ENCODE data around the gene LIPE.

LIPE gene

GRCh38 chr19:42370068-42370520 lies 57.1 kb downstream of the LIPE start:
- peaks cover 35% of the 10 kb centered on the region for H3K4me1 ChIP-seq
- no peak for TF ChIP-seq Cebpa-rat (IDR thresholded peaks at IDR 0.05)
- H3K36me3 ChIP-seq, result peaks cover 33% of the 10 kb centered on the region
- no peaks in the 10 kb centered on the region for H3K27me3 ChIP-seq
- H3K9me3 ChIP-seq, result no peaks in the 10 kb centered on the region
- H3K4me3 ChIP-seq, result no peak overlapping the region
- H3K9ac ChIP-seq, result no peak overlapping the region
- no peaks in the 10 kb centered on the region for H4K20me1 ChIP-seq
- H3K4me2 ChIP-seq, result no peak overlapping the region; the same call in 1 of the 2 replicates
- H3K27ac ChIP-seq, result peak overlapping the region; percentile 9; the same call in 1 of the 2 replicates

GRCh38 chr19:42369433-42370067 lies 57.6 kb downstream of the LIPE start:
- TF ChIP-seq Cebpa-rat (IDR thresholded peaks at IDR 0.05), result no peak
- Histone ChIP-seq H3K4me1 (peaks cover 40% of the 10 kb centered on the region), H3K9ac (no peak overlapping the region), H3K27ac (no peak overlapping the region), H4K20me1 (no peaks in the 10 kb centered on the region), H3K27me3 (no peaks in the 10 kb centered on the region), H3K4me2 (no peak overlapping the region; the same call in 1 of the 2 replicates), H3K36me3 (peaks cover 28% of the 10 kb centered on the region), H3K4me3 (no peak overlapping the region), H3K9me3 (no peaks in the 10 kb centered on the region)

GRCh38 chr19:42368765-42369164 lies 58.4 kb downstream of the LIPE start:
- Histone ChIP-seq H3K4me1 (peaks cover 48% of the 10 kb centered on the region), H4K20me1 (no peaks in the 10 kb centered on the region), H3K4me2 (no peak overlapping the region), H3K4me3 (no peak overlapping the region), H3K9me3 (no peaks in the 10 kb centered on the region; the same call in 1 of the 2 replicates), H3K9ac (no peak overlapping the region), H3K27me3 (no peaks in the 10 kb centered on the region), H3K27ac (no peak overlapping the region), H3K36me3 (peaks cover 25% of the 10 kb centered on the region)
- TF ChIP-seq Cebpa-rat (IDR thresholded peaks at IDR 0.05), result no peak

GRCh38 chr19:42368360-42368759 lies 58.8 kb downstream of the LIPE start:
- no peak for TF ChIP-seq Cebpa-rat (IDR thresholded peaks at IDR 0.05)
- Histone ChIP-seq H3K4me2 (no peak overlapping the region), H3K9me3 (no peaks in the 10 kb centered on the region; the same call in 1 of the 2 replicates), H3K36me3 (peaks cover 25% of the 10 kb centered on the region), H4K20me1 (no peaks in the 10 kb centered on the region), H3K27ac (no peak overlapping the region), H3K9ac (no peak overlapping the region), H3K27me3 (no peaks in the 10 kb centered on the region), H3K4me3 (no peak overlapping the region), H3K4me1 (peaks cover 52% of the 10 kb centered on the region)

- H3K27ac ChIP-seq, result no peak overlapping the region
- H3K4me1 ChIP-seq, result peaks cover 56% of the 10 kb centered on the region
- no peaks in the 10 kb centered on the region for H3K27me3 ChIP-seq
- no peak overlapping the region for H3K9ac ChIP-seq
- no peaks in the 10 kb centered on the region; the same call in 1 of the 2 replicates for H3K9me3 ChIP-seq
- H4K20me1 ChIP-seq, result no peaks in the 10 kb centered on the region
- H3K4me2 ChIP-seq, result no peak overlapping the region
- peaks cover 25% of the 10 kb centered on the region for H3K36me3 ChIP-seq
- no peak for TF ChIP-seq Cebpa-rat (IDR thresholded peaks at IDR 0.05)
- no peak overlapping the region for H3K4me3 ChIP-seq
These were observed 59.3 kb downstream of the LIPE start for GRCh38 chr19:42367929-42368328.

- Histone ChIP-seq H3K27me3 (no peaks in the 10 kb centered on the region), H3K4me3 (no peak overlapping the region), H3K4me2 (peak overlapping the region; percentile 71), H3K4me1 (peaks cover 64% of the 10 kb centered on the region), H3K36me3 (peaks cover 30% of the 10 kb centered on the region), H3K9me3 (no peaks in the 10 kb centered on the region; the same call in 1 of the 2 replicates), H3K27ac (peak overlapping the region; percentile 59), H4K20me1 (no peaks in the 10 kb centered on the region), H3K9ac (peak overlapping the region; percentile 48)
- TF ChIP-seq Cebpa-rat (IDR thresholded peaks at IDR 0.05), result no peak
These were observed 60.5 kb downstream of the LIPE start for GRCh38 chr19:42366673-42367072.

GRCh38 chr19:42363614-42364346 lies 63.4 kb downstream of the LIPE start:
- Histone ChIP-seq H3K27me3 (no peaks in the 10 kb centered on the region), H3K4me2 (peak overlapping the region; percentile 71), H3K27ac (peak overlapping the region; percentile 83), H3K9ac (peak overlapping the region; percentile 26; the same call in 1 of the 2 replicates), H3K4me3 (peak overlapping the region; percentile 10; the same call in 1 of the 2 replicates), H3K4me1 (peaks cover 54% of the 10 kb centered on the region), H3K9me3 (no peaks in the 10 kb centered on the region; the same call in 1 of the 2 replicates), H4K20me1 (no peaks in the 10 kb centered on the region), H3K36me3 (peaks cover 21% of the 10 kb centered on the region)
- TF ChIP-seq Cebpa-rat (IDR thresholded peaks at IDR 0.05), result no peak

GRCh38 chr19:42362891-42363440 lies 64.2 kb downstream of the LIPE start:
- peak overlapping the region; percentile 83 for H3K27ac ChIP-seq
- H3K4me1 ChIP-seq, result peaks cover 54% of the 10 kb centered on the region
- peak overlapping the region; percentile 26 for H3K9ac ChIP-seq
- H3K9me3 ChIP-seq, result no peaks in the 10 kb centered on the region; the same call in 1 of the 2 replicates
- H3K36me3 ChIP-seq, result peaks cover 24% of the 10 kb centered on the region
- no peaks in the 10 kb centered on the region for H4K20me1 ChIP-seq
- no peak for TF ChIP-seq Cebpa-rat (IDR thresholded peaks at IDR 0.05)
- H3K4me2 ChIP-seq, result peak overlapping the region; percentile 71
- no peak overlapping the region for H3K4me3 ChIP-seq
- no peaks in the 10 kb centered on the region for H3K27me3 ChIP-seq

- no peaks in the 10 kb centered on the region for H4K20me1 ChIP-seq
- peaks cover 52% of the 10 kb centered on the region for H3K4me1 ChIP-seq
- no peaks in the 10 kb centered on the region for H3K27me3 ChIP-seq
- H3K9ac ChIP-seq, result no peak overlapping the region
- no peak for TF ChIP-seq Cebpa-rat (IDR thresholded peaks at IDR 0.05)
- H3K4me2 ChIP-seq, result peak overlapping the region; percentile 71
- no peak overlapping the region for H3K4me3 ChIP-seq
- H3K9me3 ChIP-seq, result no peaks in the 10 kb centered on the region; the same call in 1 of the 2 replicates
- peaks cover 30% of the 10 kb centered on the region for H3K36me3 ChIP-seq
- H3K27ac ChIP-seq, result peak overlapping the region; percentile 83
These were observed 64.8 kb downstream of the LIPE start for GRCh38 chr19:42362342-42362741.

GRCh38 chr19:42361545-42361910 lies 65.7 kb downstream of the LIPE start:
- H3K9ac ChIP-seq, result no peak overlapping the region
- H4K20me1 ChIP-seq, result no peaks in the 10 kb centered on the region
- no peaks in the 10 kb centered on the region; the same call in 1 of the 2 replicates for H3K9me3 ChIP-seq
- H3K36me3 ChIP-seq, result peaks cover 38% of the 10 kb centered on the region
- no peak overlapping the region for H3K4me2 ChIP-seq
- peaks cover 44% of the 10 kb centered on the region for H3K4me1 ChIP-seq
- H3K4me3 ChIP-seq, result no peak overlapping the region
- no peaks in the 10 kb centered on the region for H3K27me3 ChIP-seq
- TF ChIP-seq Cebpa-rat (IDR thresholded peaks at IDR 0.05), result no peak
- no peak overlapping the region for H3K27ac ChIP-seq

Measured in BLaER1 (cell line).